ENCODE results near the gene GRID1.

Gene GRID1

GRCh38 chr10:85600744-85601081, 765.9 kb downstream of the GRID1 start:
- TF ChIP-seq ZBTB10 (tag by site-specific recombination; IDR thresholded peaks at IDR 0.05) (no peak), ZBTB8A (tag by site-specific recombination; IDR thresholded peaks at IDR 0.05) (no peak), SETDB1 (IDR thresholded peaks at IDR 0.05; ENCODE audit: insufficient read length, low read length) (no peak), ZNF560 (tag by site-specific recombination; IDR thresholded peaks at IDR 0.05; ENCODE audit: borderline replicate concordance) (no peak), ZFP41 (tag by site-specific recombination; IDR thresholded peaks at IDR 0.05; ENCODE audit: borderline replicate concordance) (no peak), ZNF16 (tag by site-specific recombination; IDR thresholded peaks at IDR 0.05; ENCODE audit: low read depth) (no peak), ZNF785 (tag by site-specific recombination; IDR thresholded peaks at IDR 0.05) (no peak), ZNF19 (tag by site-specific recombination; IDR thresholded peaks at IDR 0.05; ENCODE audit: low read depth) (no peak), MEIS1 (CRISPR knock-in tag; IDR thresholded peaks at IDR 0.05; ENCODE audit: borderline replicate concordance) (no peak), ZNF398 (tag by site-specific recombination; IDR thresholded peaks at IDR 0.05) (no peak), ZNF324 (tag by site-specific recombination; IDR thresholded peaks at IDR 0.05) (no peak), PRDM1 (tag by site-specific recombination; IDR thresholded peaks at IDR 0.05) (no peak)
- TF ChIP-seq, protein P1, sequence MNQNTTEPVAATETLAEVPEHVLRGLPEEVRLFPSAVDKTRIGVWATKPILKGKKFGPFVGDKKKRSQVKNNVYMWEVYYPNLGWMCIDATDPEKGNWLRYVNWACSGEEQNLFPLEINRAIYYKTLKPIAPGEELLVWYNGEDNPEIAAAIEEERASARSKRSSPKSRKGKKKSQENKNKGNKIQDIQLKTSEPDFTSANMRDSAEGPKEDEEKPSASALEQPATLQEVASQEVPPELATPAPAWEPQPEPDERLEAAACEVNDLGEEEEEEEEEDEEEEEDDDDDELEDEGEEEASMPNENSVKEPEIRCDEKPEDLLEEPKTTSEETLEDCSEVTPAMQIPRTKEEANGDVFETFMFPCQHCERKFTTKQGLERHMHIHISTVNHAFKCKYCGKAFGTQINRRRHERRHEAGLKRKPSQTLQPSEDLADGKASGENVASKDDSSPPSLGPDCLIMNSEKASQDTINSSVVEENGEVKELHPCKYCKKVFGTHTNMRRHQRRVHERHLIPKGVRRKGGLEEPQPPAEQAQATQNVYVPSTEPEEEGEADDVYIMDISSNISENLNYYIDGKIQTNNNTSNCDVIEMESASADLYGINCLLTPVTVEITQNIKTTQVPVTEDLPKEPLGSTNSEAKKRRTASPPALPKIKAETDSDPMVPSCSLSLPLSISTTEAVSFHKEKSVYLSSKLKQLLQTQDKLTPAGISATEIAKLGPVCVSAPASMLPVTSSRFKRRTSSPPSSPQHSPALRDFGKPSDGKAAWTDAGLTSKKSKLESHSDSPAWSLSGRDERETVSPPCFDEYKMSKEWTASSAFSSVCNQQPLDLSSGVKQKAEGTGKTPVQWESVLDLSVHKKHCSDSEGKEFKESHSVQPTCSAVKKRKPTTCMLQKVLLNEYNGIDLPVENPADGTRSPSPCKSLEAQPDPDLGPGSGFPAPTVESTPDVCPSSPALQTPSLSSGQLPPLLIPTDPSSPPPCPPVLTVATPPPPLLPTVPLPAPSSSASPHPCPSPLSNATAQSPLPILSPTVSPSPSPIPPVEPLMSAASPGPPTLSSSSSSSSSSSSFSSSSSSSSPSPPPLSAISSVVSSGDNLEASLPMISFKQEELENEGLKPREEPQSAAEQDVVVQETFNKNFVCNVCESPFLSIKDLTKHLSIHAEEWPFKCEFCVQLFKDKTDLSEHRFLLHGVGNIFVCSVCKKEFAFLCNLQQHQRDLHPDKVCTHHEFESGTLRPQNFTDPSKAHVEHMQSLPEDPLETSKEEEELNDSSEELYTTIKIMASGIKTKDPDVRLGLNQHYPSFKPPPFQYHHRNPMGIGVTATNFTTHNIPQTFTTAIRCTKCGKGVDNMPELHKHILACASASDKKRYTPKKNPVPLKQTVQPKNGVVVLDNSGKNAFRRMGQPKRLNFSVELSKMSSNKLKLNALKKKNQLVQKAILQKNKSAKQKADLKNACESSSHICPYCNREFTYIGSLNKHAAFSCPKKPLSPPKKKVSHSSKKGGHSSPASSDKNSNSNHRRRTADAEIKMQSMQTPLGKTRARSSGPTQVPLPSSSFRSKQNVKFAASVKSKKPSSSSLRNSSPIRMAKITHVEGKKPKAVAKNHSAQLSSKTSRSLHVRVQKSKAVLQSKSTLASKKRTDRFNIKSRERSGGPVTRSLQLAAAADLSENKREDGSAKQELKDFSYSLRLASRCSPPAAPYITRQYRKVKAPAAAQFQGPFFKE (tag by site-specific recombination; IDR thresholded peaks at IDR 0.05; ENCODE audit: borderline replicate concordance) = no peak
- TF ChIP-seq, protein P2, sequence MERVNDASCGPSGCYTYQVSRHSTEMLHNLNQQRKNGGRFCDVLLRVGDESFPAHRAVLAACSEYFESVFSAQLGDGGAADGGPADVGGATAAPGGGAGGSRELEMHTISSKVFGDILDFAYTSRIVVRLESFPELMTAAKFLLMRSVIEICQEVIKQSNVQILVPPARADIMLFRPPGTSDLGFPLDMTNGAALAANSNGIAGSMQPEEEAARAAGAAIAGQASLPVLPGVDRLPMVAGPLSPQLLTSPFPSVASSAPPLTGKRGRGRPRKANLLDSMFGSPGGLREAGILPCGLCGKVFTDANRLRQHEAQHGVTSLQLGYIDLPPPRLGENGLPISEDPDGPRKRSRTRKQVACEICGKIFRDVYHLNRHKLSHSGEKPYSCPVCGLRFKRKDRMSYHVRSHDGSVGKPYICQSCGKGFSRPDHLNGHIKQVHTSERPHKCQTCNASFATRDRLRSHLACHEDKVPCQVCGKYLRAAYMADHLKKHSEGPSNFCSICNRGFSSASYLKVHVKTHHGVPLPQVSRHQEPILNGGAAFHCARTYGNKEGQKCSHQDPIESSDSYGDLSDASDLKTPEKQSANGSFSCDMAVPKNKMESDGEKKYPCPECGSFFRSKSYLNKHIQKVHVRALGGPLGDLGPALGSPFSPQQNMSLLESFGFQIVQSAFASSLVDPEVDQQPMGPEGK (tag by site-specific recombination; IDR thresholded peaks at IDR 0.05) = no peak
- ChIA-PET POLR2A (no interaction called here), CTCF (no interaction called here)
- no peaks in the 10 kb centered on the region for H3K9me3 ChIP-seq (ENCODE audit: control insufficient read depth, insufficient read depth, low read depth, low read length)
- H3K27ac ChIP-seq (ENCODE audit: extremely low read depth, low read depth, low read length) = no peak overlapping the region
- no peak overlapping the region for H3K4me3 ChIP-seq (ENCODE audit: low read depth, low read length)
- H3K4me1 ChIP-seq (ENCODE audit: control insufficient read depth, insufficient read depth, low read length) = no peaks in the 10 kb centered on the region
- H3K36me3 ChIP-seq (ENCODE audit: control insufficient read depth in 2 of 2, insufficient read depth in 1 of 2, low read length in 2 of 2) = no peaks in the 10 kb centered on the region
